Fibroblast of skin of abdomen (primary cell): Measurements from ENCODE around the gene CNTN2. TPM values are rescaled to one million over a fixed set of nuclear protein-coding genes. Genes with fewer than 3 reads are reported as not detected.

ENCODE experiments used
- DNase-seq: peaks from one replicate; pipeline ENCODE4 v3.0.0-alpha.2; 2013
- polyA plus RNA-seq, 2 experiments: library from polyadenylated mRNA; unstranded; fragments of 120-200 nt; gene quantifications; one replicate each; pipeline ENCODE4 v1.2.1, GENCODE V29; 2013; ENCODE audit not compliant: insufficient read length in 2 of 2

The CNTN2 gene
- polyA plus RNA-seq (2013, experiment 1 of 2; ENCODE audit: insufficient read length), result 0.14 TPM
- polyA plus RNA-seq (2013, experiment 2 of 2; ENCODE audit: insufficient read length), result 0.10 TPM

GRCh38 chr1:205042911-205043806 is at the start of gene CNTN2:
Gene CNTN2, plus strand, starts transcription at chr1:205043212. Its CDS starts 9,974 bp downstream, at chr1:205053186.
- no peak for DNase-seq

GRCh38 chr1:204994086-204994862 is 48.7 kb upstream of the CNTN2 start:
- DNase-seq, result no peak

GRCh38 chr1:204996981-204997380 is 46.0 kb upstream of the CNTN2 start:
- DNase-seq, result no peak

- no peak for DNase-seq
Measured at GRCh38 chr1:204997591-204998355, 45.2 kb upstream of the CNTN2 start.

GRCh38 chr1:205001162-205001561 is 41.9 kb upstream of the CNTN2 start:
- DNase-seq, result no peak

GRCh38 chr1:205002705-205003104 is 40.3 kb upstream of the CNTN2 start:
- no peak for DNase-seq

- no peak for DNase-seq
Measured at GRCh38 chr1:205003358-205004131, 39.5 kb upstream of the CNTN2 start.

GRCh38 chr1:205004351-205004750 is 38.7 kb upstream of the CNTN2 start:
- no peak for DNase-seq

- no peak for DNase-seq
Measured at GRCh38 chr1:205008896-205009295, 34.1 kb upstream of the CNTN2 start.

GRCh38 chr1:205009670-205010069 is 33.3 kb upstream of the CNTN2 start:
- no peak for DNase-seq

GRCh38 chr1:205012391-205013140 is 30.4 kb upstream of the CNTN2 start:
- DNase-seq, result no peak

GRCh38 chr1:205013683-205014367 is 29.2 kb upstream of the CNTN2 start:
- DNase-seq, result peak; percentile 38

GRCh38 chr1:205014783-205015182 is 28.2 kb upstream of the CNTN2 start:
- no peak for DNase-seq

GRCh38 chr1:205015241-205015640 is 27.8 kb upstream of the CNTN2 start:
- DNase-seq, result no peak

- DNase-seq, result no peak
Measured at GRCh38 chr1:205016075-205016474, 26.9 kb upstream of the CNTN2 start.

- DNase-seq, result no peak
Measured at GRCh38 chr1:205016584-205016983, 26.4 kb upstream of the CNTN2 start.

GRCh38 chr1:205017001-205017400 is 26.0 kb upstream of the CNTN2 start:
- DNase-seq, result no peak

- no peak for DNase-seq
Measured at GRCh38 chr1:205017766-205018165, 25.2 kb upstream of the CNTN2 start.

- no peak for DNase-seq
Measured at GRCh38 chr1:205018381-205018780, 24.6 kb upstream of the CNTN2 start.

- no peak for DNase-seq
Measured at GRCh38 chr1:205020466-205020865, 22.5 kb upstream of the CNTN2 start.
